HG03439 (cell line): ENCODE data around the gene OSBPL7.
"Not testable (repeated sequence)": the region's sequence is repeated elsewhere in the genome, so short reads cannot be mapped to it uniquely, and the experiment has no call there.

Source experiments
- ATAC-seq: cut with Tn5 transposase; IDR thresholded peaks from one replicate; pipeline ENCODE4 v1.9.1; 2021; ENCODE audit warnings: mild to moderate bottlenecking, moderate library complexity; ENCODE audit not compliant: unreplicated experiment

OSBPL7 gene

GRCh38 chr17:47776330-47777197, 45.0 kb downstream of the OSBPL7 start:
- ATAC-seq: no peak

DNA sequence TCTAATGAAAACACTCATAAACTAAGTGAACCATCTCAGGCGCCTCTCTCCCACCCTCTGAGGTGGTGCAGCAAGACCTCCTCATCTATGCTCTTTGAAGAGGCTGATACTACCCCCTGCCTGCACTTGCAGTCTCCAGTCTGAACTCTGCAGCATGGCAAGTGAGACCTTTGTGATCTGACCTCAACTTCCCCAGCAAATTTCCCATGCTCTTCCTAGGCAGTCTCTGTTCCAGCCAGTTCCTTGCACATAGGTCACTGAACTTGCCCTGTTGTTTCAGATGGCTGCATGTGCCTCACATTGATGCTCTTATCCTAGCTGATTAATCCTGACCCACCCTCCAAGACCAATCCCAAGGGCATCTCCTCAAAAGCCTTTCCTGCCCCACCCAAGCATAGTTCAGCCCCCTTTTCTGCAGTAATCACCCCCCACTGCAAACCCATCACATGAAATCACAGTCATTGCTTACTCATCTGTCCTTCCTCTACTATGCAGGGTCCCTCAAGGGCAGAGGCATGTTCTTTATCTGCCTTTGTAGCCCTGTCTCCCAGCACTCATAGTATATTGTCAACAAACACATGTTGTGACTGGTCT, 46.5 kb downstream of the OSBPL7 start:
- ATAC-seq: no peak

DNA sequence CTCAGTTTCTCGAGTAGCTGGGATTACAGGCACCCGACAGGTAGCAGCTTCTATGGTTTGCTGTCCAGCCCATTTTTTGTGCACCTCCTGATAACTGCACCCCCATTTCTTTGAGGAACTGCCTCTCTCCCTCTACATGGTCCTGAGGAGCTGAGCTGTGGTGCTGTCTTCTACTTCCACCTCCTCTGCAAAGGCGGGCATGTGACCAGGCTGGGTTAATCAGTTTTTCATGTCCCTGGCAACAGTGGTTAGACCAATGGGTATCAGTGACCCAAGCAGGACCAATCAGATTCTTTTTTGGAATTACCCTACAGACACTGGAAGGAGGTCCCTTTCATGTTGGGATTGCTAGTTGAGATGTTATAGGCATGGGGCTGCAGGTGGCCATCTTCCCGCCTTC, 47.3 kb downstream of the OSBPL7 start:
- ATAC-seq: no peak

DNA sequence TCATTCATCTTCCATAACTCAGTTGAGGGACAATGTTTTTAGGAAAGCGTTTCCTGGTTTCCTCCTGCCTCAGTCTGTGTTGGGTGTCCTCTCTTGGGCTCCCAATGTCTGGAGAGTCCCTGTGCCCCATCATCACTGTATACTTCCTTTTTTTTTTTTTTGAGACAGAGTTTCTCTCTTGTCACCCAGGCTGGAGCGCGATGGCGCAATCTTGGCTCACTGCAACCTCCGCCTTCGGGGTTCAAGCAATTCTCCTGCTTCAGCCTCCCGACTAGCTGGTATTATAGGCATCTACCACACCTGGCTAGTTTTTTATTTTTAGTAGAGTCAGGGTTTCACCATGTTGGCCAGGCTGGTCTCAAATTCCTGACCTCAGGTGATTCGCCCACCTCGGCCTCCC, 47.9 kb downstream of the OSBPL7 start:
- ATAC-seq: not testable (repeated sequence)

- no peak for ATAC-seq
These were observed 57.5 kb downstream of the OSBPL7 start for GRCh38 chr17:47763913-47764582.

- no peak for ATAC-seq
These were observed 58.9 kb downstream of the OSBPL7 start for GRCh38 chr17:47762728-47763127.

GRCh38 chr17:47760409-47761140, 61.0 kb downstream of the OSBPL7 start:
- ATAC-seq: no peak

DNA sequence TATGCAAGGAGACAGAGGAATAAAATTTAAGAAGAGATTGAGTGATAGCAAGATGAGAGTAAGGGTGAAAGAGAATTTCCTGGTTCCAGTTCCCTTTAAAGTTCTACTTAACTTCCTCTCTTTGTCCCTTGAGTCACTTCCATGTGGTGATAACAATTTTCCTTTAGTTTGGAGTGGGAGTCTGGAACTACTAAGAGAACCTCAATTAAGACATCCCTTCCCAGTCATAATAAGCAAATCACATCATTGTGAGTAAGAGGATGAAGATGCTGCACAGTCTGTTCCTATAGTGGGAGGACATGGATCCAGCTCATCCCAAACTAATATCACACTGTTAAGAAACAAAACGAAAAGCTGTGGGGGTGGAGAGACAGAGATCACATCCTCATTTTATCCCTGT, 64.2 kb downstream of the OSBPL7 start:
- ATAC-seq: no peak
